ENCODE measurements around the gene FAM221B. TPM values are rescaled to one million over a fixed set of nuclear protein-coding genes. Genes with fewer than 3 reads are reported as not detected.

The FAM221B gene
- total and polyA plus RNA-seq, 9 of the 15 experiments (the other 6 are each of a cell fraction or from before 2014, with no cell fraction given), result 0.01 TPM; not detected in 8

GRCh38 chr9:35826071-35826701, 2.3 kb downstream of the FAM221B start (continued):
- TF ChIP-seq ELF1 (tag; IDR thresholded peaks at IDR 0.05) (no peak), ZNF696 (CRISPR knock-in tag; conservative IDR thresholded peaks at IDR 0.05) (no peak), FOXP4 (CRISPR knock-in tag; IDR thresholded peaks at IDR 0.05; ENCODE audit: borderline replicate concordance) (no peak), RFX1 (IDR thresholded peaks at IDR 0.05) (peak; percentile 33; the same call in 1 of the 2 replicates), PHTF2 (CRISPR knock-in tag; IDR thresholded peaks at IDR 0.05) (no peak), HMG20A (CRISPR knock-in tag; conservative IDR thresholded peaks at IDR 0.05) (no peak), ZNF3 (CRISPR knock-in tag; IDR thresholded peaks at IDR 0.05) (no peak), CSDE1 (IDR thresholded peaks at IDR 0.05) (no peak), REST (IDR thresholded peaks at IDR 0.05; ENCODE audit: borderline replicate concordance) (peak; percentile 54; the same call in 1 of the 2 replicates), REST (CRISPR knock-in tag; IDR thresholded peaks at IDR 0.05; ENCODE audit: low read depth) (no peak), RFX5 (IDR thresholded peaks at IDR 0.05; ENCODE audit: low read depth, low read length) (no peak), GMEB1 (CRISPR knock-in tag; IDR thresholded peaks at IDR 0.05) (no peak), RBM15 (IDR thresholded peaks at IDR 0.05; ENCODE audit: insufficient read depth, low read length) (no peak), ZNF212 (CRISPR knock-in tag; IDR thresholded peaks at IDR 0.05) (no peak), ZNF316 (IDR thresholded peaks at IDR 0.05) (no peak), NCOA4 (IDR thresholded peaks at IDR 0.05; ENCODE audit: partially characterized antibody) (no peak), SMC3 (conservative IDR thresholded peaks at IDR 0.05; ENCODE audit: insufficient read depth, low read depth, low read length) (peak; percentile 38; the same call in 1 of the 2 replicates)

Data from K562 (cell line).